SK-N-SH (cell line): ENCODE data around the gene AFAP1L1. TPM values are rescaled to one million over a fixed set of nuclear protein-coding genes. Genes with fewer than 3 reads are reported as not detected.

Experiments
- CTCF ChIA-PET: fragments of 300-600, 350-600 bp; formaldehyde crosslinking; extraction: SDS; loops from one replicate; lab custom pipeline; 2021; lab: Yijun Ruan, JAX
- POLR2A ChIA-PET: fragments of 350-600 bp; sonication (Branson Sonifier 250); formaldehyde crosslinking; extraction: SDS; loops from one replicate; lab custom pipeline; 2020; ENCODE audit warnings: antibody characterized with exemption, inconsistent platforms; lab: Yijun Ruan, JAX
- DNase-seq: peaks from one replicate; pipeline ENCODE4 v3.0.0; 2012
- H2AFZ ChIP-seq: fragments of 200-600 bp; sonication (generic); 2 replicates; pipeline ENCODE4 v1.8.1; 2016; ENCODE audit warnings: antibody characterized with exemption, mild to moderate bottlenecking, low read depth
- H3F3A ChIP-seq: fragments of 200-600 bp; sonication (generic); replicated peaks from 2 replicates; pipeline ENCODE3; 2016; ENCODE audit warnings: antibody characterized with exemption, mild to moderate bottlenecking; ENCODE audit not compliant: insufficient read depth
- H3K27ac ChIP-seq, 2 experiments: fragments of 200-500 bp in 1 of 2; fragments of 200-600 bp in 1 of 2; sonication (Bioruptor generic) in 1 of 2; sonication (generic), shearing (Covaris generic) in 1 of 2; 2 replicates each; pipeline versions ENCODE4 v1.5.1 to v1.6.1; 2014 to 2016; ENCODE audit warnings: low read depth in 2 of 2, inconsistent platforms in 1 of 2, low read length in 1 of 2, mild to moderate bottlenecking in 1 of 2, mixed read lengths in 1 of 2
- H3K27me3 ChIP-seq: fragments of 200-600 bp; sonication (generic), shearing (Covaris generic); 2 replicates; pipeline ENCODE4 v1.6.1; 2016; ENCODE audit warnings: mixed run types; ENCODE audit not compliant: insufficient read depth
- H3K36me3 ChIP-seq, 2 experiments: fragments of 200-500 bp in 1 of 2; fragments of 200-600 bp in 1 of 2; sonication (Bioruptor generic) in 1 of 2; sonication (generic) in 1 of 2; replicated peaks in 1 of 2; 2 replicates each; pipeline versions ENCODE3 to v1.5.1; 2014 to 2016; ENCODE audit warnings: low read length in 1 of 2, mild to moderate bottlenecking in 1 of 2; ENCODE audit not compliant: insufficient read depth in 2 of 2, control insufficient read depth in 1 of 2
- H3K4me1 ChIP-seq, 2 experiments: fragments of 200-500 bp in 1 of 2; fragments of 200-600 bp in 1 of 2; sonication (Bioruptor generic) in 1 of 2; sonication (generic), shearing (Covaris generic) in 1 of 2; 2 replicates each; pipeline versions ENCODE4 v1.5.1 to v1.6.1; 2014 to 2016; ENCODE audit warnings: low read depth in 1 of 2, low read length in 1 of 2, mixed run types in 1 of 2; ENCODE audit not compliant: insufficient read depth in 2 of 2, control insufficient read depth in 1 of 2
- H3K4me2 ChIP-seq: fragments of 200-600 bp; sonication (generic), shearing (Covaris generic); 2 replicates; pipeline ENCODE4 v1.6.1; 2017; ENCODE audit warnings: mixed run types
- H3K4me3 ChIP-seq, 2 experiments: fragments of 200-500 bp in 1 of 2; fragments of 200-600 bp in 1 of 2; sonication (Bioruptor generic) in 1 of 2; sonication (generic), shearing (Covaris generic) in 1 of 2; 2 replicates each; pipeline versions ENCODE4 v1.5.1 to v1.8.1; 2014 to 2016; ENCODE audit warnings: low read depth in 2 of 2, inconsistent platforms in 1 of 2, low read length in 1 of 2, mild to moderate bottlenecking in 1 of 2, mixed read lengths in 1 of 2, moderate library complexity in 1 of 2
- H3K79me2 ChIP-seq: fragments of 200-600 bp; sonication (generic); 2 replicates; pipeline ENCODE4 v1.8.1; 2017; ENCODE audit warnings: mild to moderate bottlenecking; ENCODE audit not compliant: insufficient read depth
- H3K9ac ChIP-seq: fragments of 200-600 bp; sonication (generic); 2 replicates; pipeline ENCODE4 v1.6.1; 2017; ENCODE audit warnings: mixed run types
- H3K9me2 ChIP-seq: fragments of 200-600 bp; sonication (generic); 2 replicates; pipeline ENCODE4 v1.6.1; 2017; ENCODE audit warnings: mixed run types
- H3K9me3 ChIP-seq: fragments of 200-600 bp; sonication (generic); 2 replicates; pipeline ENCODE4 v1.6.1; 2017; ENCODE audit warnings: mixed run types, mild to moderate bottlenecking, moderate library complexity
- H4K20me1 ChIP-seq: fragments of 200-600 bp; sonication (generic); 2 replicates; pipeline ENCODE4 v1.6.1; 2017; ENCODE audit warnings: mild to moderate bottlenecking, mixed run types; ENCODE audit not compliant: insufficient read depth
- CHD2 ChIP-seq: fragments of 150-350 bp; IDR thresholded peaks from 2 replicates; pipeline ENCODE4 v1.6.1; 2018; ENCODE audit warnings: low read length; ENCODE audit not compliant: partially characterized antibody
- ELF1 ChIP-seq: IDR thresholded peaks from 2 replicates; pipeline ENCODE4 v1.4.0; 2012
- EP300 ChIP-seq, 2 experiments: IDR thresholded peaks; 2 replicates each; pipeline versions ENCODE4 v1.4.0 to v1.6.1; 2012; ENCODE audit warnings: borderline replicate concordance in 1 of 2, low read depth in 1 of 2, low read length in 1 of 2
- EZH2phosphoT487 ChIP-seq: fragments of 200-600 bp; sonication (generic); IDR thresholded peaks from 2 replicates; pipeline ENCODE4 v1.6.1; 2017; ENCODE audit warnings: low read depth, mixed run types, mild to moderate bottlenecking, antibody characterized with exemption, moderate library complexity, borderline replicate concordance
- FOSL2 ChIP-seq: IDR thresholded peaks from 2 replicates; pipeline ENCODE4 v1.4.0; 2012; ENCODE audit warnings: low read depth, mild to moderate bottlenecking, moderate library complexity, borderline replicate concordance
- FOXJ3 ChIP-seq: sonication (generic); formaldehyde crosslinking; IDR thresholded peaks from 2 replicates; pipeline ENCODE4 v1.5.1; 2020; ENCODE audit warnings: mild to moderate bottlenecking, missing genetic modification reagents
- FOXM1 ChIP-seq: IDR thresholded peaks from 2 replicates; pipeline ENCODE4 v1.4.0; 2012; ENCODE audit warnings: low read depth, mild to moderate bottlenecking
- GATA2 ChIP-seq: sonication (generic); formaldehyde crosslinking; IDR thresholded peaks from 2 replicates; pipeline ENCODE4 v1.5.0; 2020; ENCODE audit warnings: mild to moderate bottlenecking, missing genetic modification reagents
- NRF1 ChIP-seq: IDR thresholded peaks from 2 replicates; pipeline ENCODE4 v1.6.1; 2012; ENCODE audit warnings: low read depth, mild to moderate bottlenecking, low read length
- POLR2AphosphoS5 ChIP-seq: IDR thresholded peaks from 2 replicates; pipeline ENCODE4 v1.6.1; 2012; ENCODE audit warnings: low read depth, low read length
- RAD21 ChIP-seq: IDR thresholded peaks from 2 replicates; pipeline ENCODE4 v1.6.1; 2012; ENCODE audit warnings: mild to moderate bottlenecking, low read length
- RXRA ChIP-seq: IDR thresholded peaks from 2 replicates; pipeline ENCODE4 v1.4.0; 2012; ENCODE audit warnings: low read depth, mild to moderate bottlenecking, borderline replicate concordance
- SMC3 ChIP-seq: IDR thresholded peaks from 2 replicates; pipeline ENCODE4 v1.6.1; 2012; ENCODE audit warnings: low read depth, low read length, improper control_type of control experiment
- TCF12 ChIP-seq: IDR thresholded peaks from 2 replicates; pipeline ENCODE4 v1.4.0; 2012
- TEAD4 ChIP-seq: IDR thresholded peaks from 2 replicates; pipeline ENCODE4 v1.4.0; 2012; ENCODE audit warnings: mild to moderate bottlenecking, borderline replicate concordance; ENCODE audit not compliant: insufficient read depth
- YY1 ChIP-seq: IDR thresholded peaks from 2 replicates; pipeline ENCODE4 v1.4.0; 2012; ENCODE audit warnings: low read depth, mild to moderate bottlenecking
- WGBS: methylation state at CpG from one replicate; pipeline ENCODE4 v1.1.6; 2017; ENCODE audit warnings: low lambda C conversion rate; 5-methylcytosine and 5-hydroxymethylcytosine counted together
- polyA plus RNA-seq, 3 experiments: library from polyadenylated mRNA; depleted of rRNA; stranded (reverse); fragments of >200 nt; gene quantifications; 2 replicates each; pipeline ENCODE4 v1.2.3, GENCODE V29; 2012
- TF ChIP-seq, protein P1 (sequence below): IDR thresholded peaks from 2 replicates; pipeline ENCODE4 v1.4.0; 2012; ENCODE audit warnings: low read depth, borderline replicate concordance
- TF ChIP-seq, protein P2 (sequence below): fragments of 200-600 bp; sonication (generic); IDR thresholded peaks from 2 replicates; pipeline ENCODE4 v1.6.1; 2017; ENCODE audit warnings: antibody characterized with exemption, mild to moderate bottlenecking, moderate library complexity
- TF ChIP-seq, protein P3 (sequence below): IDR thresholded peaks from 2 replicates; pipeline ENCODE4 v1.4.0; 2012; ENCODE audit warnings: low read depth, borderline replicate concordance

AFAP1L1 gene
- polyA plus RNA-seq, 1 of the 3 experiments (the other 2 are of a cell fraction): 0.82 TPM

DNA sequence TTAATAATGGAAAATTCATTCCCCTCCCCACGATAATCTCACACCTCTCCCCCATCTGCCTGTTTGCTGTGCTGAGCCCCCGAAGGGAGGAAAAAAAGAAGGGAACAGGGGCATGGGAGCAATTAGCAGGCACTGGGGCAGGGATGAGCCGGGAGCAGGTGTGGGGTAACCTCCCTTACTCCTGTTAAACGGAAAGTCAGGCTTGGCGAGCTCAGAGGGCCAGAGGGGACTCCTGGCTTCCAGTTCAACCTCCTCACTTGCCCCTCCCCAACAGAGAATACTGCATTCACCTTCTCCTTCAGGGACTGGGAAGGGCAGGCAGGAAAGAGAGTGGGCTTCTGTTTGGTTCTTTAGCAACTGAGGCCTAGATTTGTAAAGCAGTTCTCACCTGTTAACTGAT, 1.6 kb downstream of the AFAP1L1 start:
- ChIA-PET CTCF (no interaction called here), POLR2A (no interaction called here)
- peaks cover 0 to 4% of the 10 kb centered on the region in 2 experiments; a peak in 1 of 4 replicates for H3K4me1 ChIP-seq
- no peak overlapping the region for H2AFZ ChIP-seq
- no peak overlapping the region for H3K4me3 ChIP-seq
- no peak overlapping the region for H3K4me2 ChIP-seq
- H3K79me2 ChIP-seq: no peaks in the 10 kb centered on the region
- H3K9me2 ChIP-seq: no peaks in the 10 kb centered on the region
- H4K20me1 ChIP-seq: no peaks in the 10 kb centered on the region
- H3F3A ChIP-seq: no peaks in the 10 kb centered on the region
- no peaks in the 10 kb centered on the region for H3K36me3 ChIP-seq
- H3K27me3 ChIP-seq: no peaks in the 10 kb centered on the region
- DNase-seq: no peak
- TF ChIP-seq TEAD4 (no peak), TCF12 (no peak), SMC3 (no peak), EZH2phosphoT487 (no peak), YY1 (no peak), FOXJ3 (CRISPR knock-in tag) (no peak)
- TF ChIP-seq, protein P1, sequence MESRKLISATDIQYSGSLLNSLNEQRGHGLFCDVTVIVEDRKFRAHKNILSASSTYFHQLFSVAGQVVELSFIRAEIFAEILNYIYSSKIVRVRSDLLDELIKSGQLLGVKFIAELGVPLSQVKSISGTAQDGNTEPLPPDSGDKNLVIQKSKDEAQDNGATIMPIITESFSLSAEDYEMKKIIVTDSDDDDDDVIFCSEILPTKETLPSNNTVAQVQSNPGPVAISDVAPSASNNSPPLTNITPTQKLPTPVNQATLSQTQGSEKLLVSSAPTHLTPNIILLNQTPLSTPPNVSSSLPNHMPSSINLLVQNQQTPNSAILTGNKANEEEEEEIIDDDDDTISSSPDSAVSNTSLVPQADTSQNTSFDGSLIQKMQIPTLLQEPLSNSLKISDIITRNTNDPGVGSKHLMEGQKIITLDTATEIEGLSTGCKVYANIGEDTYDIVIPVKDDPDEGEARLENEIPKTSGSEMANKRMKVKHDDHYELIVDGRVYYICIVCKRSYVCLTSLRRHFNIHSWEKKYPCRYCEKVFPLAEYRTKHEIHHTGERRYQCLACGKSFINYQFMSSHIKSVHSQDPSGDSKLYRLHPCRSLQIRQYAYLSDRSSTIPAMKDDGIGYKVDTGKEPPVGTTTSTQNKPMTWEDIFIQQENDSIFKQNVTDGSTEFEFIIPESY: no peak
- TF ChIP-seq, all 33 proteins: peak for 0
- Histone ChIP-seq H3K9ac (no peak overlapping the region), H3K27ac (no peak overlapping the region), H3K9me3 (no peaks in the 10 kb centered on the region)
- 73% methylated on average over 5 of the region's 5 CpGs for WGBS

DNA sequence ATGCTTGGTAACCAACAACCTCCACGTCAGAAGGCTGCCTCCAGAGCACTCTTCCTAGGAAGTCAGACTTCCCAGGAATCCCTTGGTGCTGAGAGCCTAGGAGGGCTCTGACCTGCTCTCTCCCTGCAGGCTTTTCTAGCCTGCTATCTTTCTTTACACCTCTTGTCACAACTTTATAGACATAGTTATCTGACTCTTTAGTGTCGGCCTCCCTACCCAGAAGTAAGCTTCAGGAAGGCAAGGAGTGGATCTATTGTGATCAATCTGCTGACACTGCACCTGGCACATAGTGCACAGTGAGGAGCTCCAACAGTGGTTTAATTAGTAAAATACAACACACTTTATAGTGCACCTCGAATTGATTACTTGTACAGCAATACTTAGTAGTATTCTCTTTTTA, 2.3 kb downstream of the AFAP1L1 start:
- Histone ChIP-seq H3F3A (no peaks in the 10 kb centered on the region), H3K27ac (no peak overlapping the region), H3K36me3 (no peaks in the 10 kb centered on the region), H3K79me2 (no peaks in the 10 kb centered on the region), H3K27me3 (no peaks in the 10 kb centered on the region), H3K4me3 (no peak overlapping the region), H2AFZ (no peak overlapping the region), H3K9me2 (no peaks in the 10 kb centered on the region), H4K20me1 (no peaks in the 10 kb centered on the region), H3K9me3 (no peaks in the 10 kb centered on the region), H3K4me1 (peaks cover 0 to 4% of the 10 kb centered on the region in 2 experiments; a peak in 1 of 4 replicates), H3K4me2 (no peak overlapping the region), H3K9ac (no peak overlapping the region)
- 70% methylated on average over 3 of the region's 3 CpGs for WGBS
- DNase-seq: no peak
- ChIA-PET POLR2A (no interaction called here), CTCF (interaction anchor here (0.9 kb wide), 1 partner anchor 132 kb away, joined by 3 read pairs; the partner anchor contains the start of gene ABLIM3)
- no peak for TF ChIP-seq RAD21
- no peak for TF ChIP-seq ELF1
- TF ChIP-seq FOSL2: no peak

DNA sequence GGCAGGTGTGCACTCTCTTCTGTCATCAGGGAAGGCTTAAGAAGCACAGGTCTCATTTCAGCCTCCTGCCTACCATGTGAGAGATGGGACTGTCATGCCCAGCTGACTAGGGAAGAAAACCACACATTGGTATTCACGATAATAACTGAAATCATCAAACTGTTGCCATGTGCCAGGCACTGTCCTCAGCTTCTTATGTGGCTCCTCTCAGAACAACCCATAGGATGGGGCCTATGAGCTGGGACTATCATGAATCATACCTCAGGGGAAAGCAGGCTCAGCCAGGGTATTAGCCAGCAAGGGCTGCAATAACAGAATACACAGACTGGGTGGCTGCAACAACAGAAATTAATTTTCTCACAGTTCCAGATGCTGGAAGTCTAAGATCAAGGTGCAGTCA, 3.3 kb downstream of the AFAP1L1 start:
- H3K79me2 ChIP-seq: no peaks in the 10 kb centered on the region
- no peak overlapping the region for H3K4me3 ChIP-seq
- 92% methylated on average over 1 of the region's 1 CpG for WGBS
- H3F3A ChIP-seq: no peaks in the 10 kb centered on the region
- no peaks in the 10 kb centered on the region for H3K9me3 ChIP-seq
- ChIA-PET CTCF (interaction anchor here (0.9 kb wide), 1 partner anchor 18 kb away, joined by 3 read pairs; no protein-coding TSS in a partner anchor), POLR2A (no interaction called here)
- H3K9me2 ChIP-seq: no peaks in the 10 kb centered on the region
- H3K4me2 ChIP-seq: no peak overlapping the region
- no peak overlapping the region for H3K27ac ChIP-seq
- no peak for TF ChIP-seq TCF12
- TF ChIP-seq RXRA: no peak
- TF ChIP-seq FOSL2: no peak
- no peak for TF ChIP-seq ELF1
- TF ChIP-seq, protein P2, sequence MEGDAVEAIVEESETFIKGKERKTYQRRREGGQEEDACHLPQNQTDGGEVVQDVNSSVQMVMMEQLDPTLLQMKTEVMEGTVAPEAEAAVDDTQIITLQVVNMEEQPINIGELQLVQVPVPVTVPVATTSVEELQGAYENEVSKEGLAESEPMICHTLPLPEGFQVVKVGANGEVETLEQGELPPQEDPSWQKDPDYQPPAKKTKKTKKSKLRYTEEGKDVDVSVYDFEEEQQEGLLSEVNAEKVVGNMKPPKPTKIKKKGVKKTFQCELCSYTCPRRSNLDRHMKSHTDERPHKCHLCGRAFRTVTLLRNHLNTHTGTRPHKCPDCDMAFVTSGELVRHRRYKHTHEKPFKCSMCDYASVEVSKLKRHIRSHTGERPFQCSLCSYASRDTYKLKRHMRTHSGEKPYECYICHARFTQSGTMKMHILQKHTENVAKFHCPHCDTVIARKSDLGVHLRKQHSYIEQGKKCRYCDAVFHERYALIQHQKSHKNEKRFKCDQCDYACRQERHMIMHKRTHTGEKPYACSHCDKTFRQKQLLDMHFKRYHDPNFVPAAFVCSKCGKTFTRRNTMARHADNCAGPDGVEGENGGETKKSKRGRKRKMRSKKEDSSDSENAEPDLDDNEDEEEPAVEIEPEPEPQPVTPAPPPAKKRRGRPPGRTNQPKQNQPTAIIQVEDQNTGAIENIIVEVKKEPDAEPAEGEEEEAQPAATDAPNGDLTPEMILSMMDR: no peak
- TF ChIP-seq CHD2: no peak
- no peak for TF ChIP-seq EP300 (IDR thresholded peaks at IDR 0.05; ENCODE audit: borderline replicate concordance in 1 of 2, low read depth in 1 of 2, low read length in 1 of 2)
- no peak for TF ChIP-seq NRF1
- TF ChIP-seq GATA2: no peak
- no peak for TF ChIP-seq POLR2AphosphoS5
- TF ChIP-seq, protein P3, sequence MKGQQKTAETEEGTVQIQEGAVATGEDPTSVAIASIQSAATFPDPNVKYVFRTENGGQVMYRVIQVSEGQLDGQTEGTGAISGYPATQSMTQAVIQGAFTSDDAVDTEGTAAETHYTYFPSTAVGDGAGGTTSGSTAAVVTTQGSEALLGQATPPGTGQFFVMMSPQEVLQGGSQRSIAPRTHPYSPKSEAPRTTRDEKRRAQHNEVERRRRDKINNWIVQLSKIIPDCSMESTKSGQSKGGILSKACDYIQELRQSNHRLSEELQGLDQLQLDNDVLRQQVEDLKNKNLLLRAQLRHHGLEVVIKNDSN: no peak
- no peak for TF ChIP-seq FOXM1
- no peak for DNase-seq
- H4K20me1 ChIP-seq: no peaks in the 10 kb centered on the region
- H3K36me3 ChIP-seq: no peaks in the 10 kb centered on the region
- peaks cover 0 to 4% of the 10 kb centered on the region in 2 experiments; a peak in 1 of 4 replicates for H3K4me1 ChIP-seq
- H2AFZ ChIP-seq: no peak overlapping the region
- H3K27me3 ChIP-seq: no peaks in the 10 kb centered on the region
- no peak overlapping the region for H3K9ac ChIP-seq
